HepG2 (cell line): Measurements from ENCODE around the gene DBNDD2. TPM values are rescaled to one million over a fixed set of nuclear protein-coding genes. Genes with fewer than 3 reads are reported as not detected.

Experiments used
- AGO1 ChIP-seq: fragments of 200-400 bp; formaldehyde crosslinking; IDR thresholded peaks from 2 replicates; pipeline ENCODE4 v1.6.1; 2017; ENCODE audit warnings: mild to moderate bottlenecking, low read depth, low read length, moderate library complexity; ENCODE audit not compliant: poor library complexity, severe bottlenecking
- BCL6 ChIP-seq: IDR thresholded peaks from 2 replicates; pipeline ENCODE4 v1.6.1; 2016; ENCODE audit warnings: missing genetic modification reagents, missing compliant biosample characterization
- DR1 ChIP-seq: sonication (generic); formaldehyde crosslinking; IDR thresholded peaks from 2 replicates; pipeline ENCODE4 v1.8.0; 2021; ENCODE audit warnings: mild to moderate bottlenecking, missing genetic modification reagents, inconsistent platforms
- EED ChIP-seq: sonication (generic); formaldehyde crosslinking; IDR thresholded peaks from 2 replicates; pipeline ENCODE4 v1.5.0; 2020; ENCODE audit warnings: mild to moderate bottlenecking, missing genetic modification reagents
- GFI1 ChIP-seq: sonication (generic); formaldehyde crosslinking; IDR thresholded peaks from 2 replicates; pipeline ENCODE4 v1.5.0; 2020; ENCODE audit warnings: missing genetic modification reagents, mild to moderate bottlenecking, borderline replicate concordance
- HNRNPH1 ChIP-seq: fragments of 200-400 bp; formaldehyde crosslinking; optimal IDR thresholded peaks from 2 replicates; pipeline ENCODE3; 2017; ENCODE audit warnings: mild to moderate bottlenecking, low read depth, low read length
- KAT8 ChIP-seq: IDR thresholded peaks from 2 replicates; pipeline ENCODE4 v1.6.1; 2016; ENCODE audit warnings: missing genetic modification reagents, missing compliant biosample characterization
- MLLT10 ChIP-seq: sonication (generic); formaldehyde crosslinking; IDR thresholded peaks from 2 replicates; pipeline ENCODE4 v1.4.0; 2020; ENCODE audit warnings: missing genetic modification reagents
- NFRKB ChIP-seq: fragments of 450-650 bp; IDR thresholded peaks from 2 replicates; pipeline ENCODE4 v1.6.1; 2017
- REXO4 ChIP-seq: sonication (generic); formaldehyde crosslinking; IDR thresholded peaks from 2 replicates; pipeline ENCODE4 v1.8.0; 2022; ENCODE audit warnings: missing genetic modification reagents, mild to moderate bottlenecking, borderline replicate concordance
- SP4 ChIP-seq: sonication (generic); formaldehyde crosslinking; IDR thresholded peaks from 2 replicates; pipeline ENCODE4 v1.8.1; 2023; ENCODE audit warnings: mild to moderate bottlenecking, missing genetic modification reagents
- TEAD3 ChIP-seq: optimal IDR thresholded peaks from 2 replicates; pipeline ENCODE3; 2016; ENCODE audit warnings: borderline replicate concordance
- WIZ ChIP-seq: sonication (generic); formaldehyde crosslinking; IDR thresholded peaks from 2 replicates; pipeline ENCODE4 v1.5.1; 2020; ENCODE audit warnings: mild to moderate bottlenecking, missing genetic modification reagents
- ZBTB21 ChIP-seq: sonication (generic); formaldehyde crosslinking; IDR thresholded peaks from 2 replicates; pipeline ENCODE4 v1.4.0; 2020; ENCODE audit warnings: missing genetic modification reagents
- ZNF260 ChIP-seq: sonication (generic); formaldehyde crosslinking; IDR thresholded peaks from 2 replicates; pipeline ENCODE4 v1.4.0; 2020; ENCODE audit warnings: missing genetic modification reagents, low read depth, mild to moderate bottlenecking, borderline replicate concordance
- ZNF296 ChIP-seq: sonication (generic); formaldehyde crosslinking; conservative IDR thresholded peaks from 2 replicates; pipeline ENCODE4 v1.5.0; 2020; ENCODE audit warnings: mild to moderate bottlenecking, missing genetic modification reagents
- ZNF33A ChIP-seq: sonication (generic); formaldehyde crosslinking; IDR thresholded peaks from 2 replicates; pipeline ENCODE4 v1.5.1; 2020; ENCODE audit warnings: missing genetic modification reagents, mild to moderate bottlenecking, moderate library complexity, borderline replicate concordance
- ZNF451 ChIP-seq: sonication (generic); formaldehyde crosslinking; IDR thresholded peaks from 2 replicates; pipeline ENCODE4 v1.5.0; 2020; ENCODE audit warnings: mild to moderate bottlenecking, missing genetic modification reagents
- ZNF607 ChIP-seq: sonication (generic); formaldehyde crosslinking; IDR thresholded peaks from 2 replicates; pipeline ENCODE4 v1.5.1; 2020; ENCODE audit warnings: missing genetic modification reagents, mild to moderate bottlenecking, borderline replicate concordance
- ZNF720 ChIP-seq: sonication (generic); formaldehyde crosslinking; IDR thresholded peaks from 2 replicates; pipeline ENCODE4 v1.4.0; 2020; ENCODE audit warnings: missing genetic modification reagents
- ZNF768 ChIP-seq: sonication (generic); formaldehyde crosslinking; IDR thresholded peaks from 2 replicates; pipeline ENCODE4 v1.4.0; 2020; ENCODE audit warnings: missing genetic modification reagents
- polyA plus RNA-seq, 8 experiments: library from polyadenylated mRNA; depleted of rRNA in 3 of 8; stranded (reverse) in 7 of 8; unstranded in 1 of 8; fragments of >200 nt; fragmentation: Illumina TruSeq in 4 of 8; extraction: Trizol in 4 of 8; gene quantifications; 2 replicates each; pipeline versions ENCODE4 v1.2.1 to v1.2.3, GENCODE V29; 2011 to 2016; ENCODE audit warnings: low read depth in 4 of 8, missing spikeins in 1 of 8, mixed read lengths in 1 of 8; ENCODE audit not compliant: insufficient read depth in 1 of 8
- total RNA-seq, 5 experiments: library from RNA; depleted of rRNA; stranded (reverse); fragments of >200 nt; fragmentation: Illumina TruSeq; extraction: Trizol; gene quantifications; 2 replicates each; pipeline ENCODE4 v1.2.3, GENCODE V29; 2016; ENCODE audit warnings: low read depth in 1 of 5
- TF ChIP-seq, protein P1 (sequence below): sonication (generic); formaldehyde crosslinking; IDR thresholded peaks from 2 replicates; pipeline ENCODE4 v1.5.1; 2020; ENCODE audit warnings: mild to moderate bottlenecking, missing genetic modification reagents
- TF ChIP-seq, protein P2 (sequence below): IDR thresholded peaks from 2 replicates; pipeline ENCODE4 v1.6.1; 2016; ENCODE audit warnings: low read depth, borderline replicate concordance
- TF ChIP-seq, protein P3 (sequence below): sonication (generic); formaldehyde crosslinking; IDR thresholded peaks from 2 replicates; pipeline ENCODE4 v1.5.0; 2020; ENCODE audit warnings: missing genetic modification reagents, mild to moderate bottlenecking, borderline replicate concordance

The DBNDD2 gene
- total and polyA plus RNA-seq, 2 of the 13 experiments (the other 11 are each of a cell fraction or from before 2014, with no cell fraction given), result 16.7 to 47.6 TPM

DNA sequence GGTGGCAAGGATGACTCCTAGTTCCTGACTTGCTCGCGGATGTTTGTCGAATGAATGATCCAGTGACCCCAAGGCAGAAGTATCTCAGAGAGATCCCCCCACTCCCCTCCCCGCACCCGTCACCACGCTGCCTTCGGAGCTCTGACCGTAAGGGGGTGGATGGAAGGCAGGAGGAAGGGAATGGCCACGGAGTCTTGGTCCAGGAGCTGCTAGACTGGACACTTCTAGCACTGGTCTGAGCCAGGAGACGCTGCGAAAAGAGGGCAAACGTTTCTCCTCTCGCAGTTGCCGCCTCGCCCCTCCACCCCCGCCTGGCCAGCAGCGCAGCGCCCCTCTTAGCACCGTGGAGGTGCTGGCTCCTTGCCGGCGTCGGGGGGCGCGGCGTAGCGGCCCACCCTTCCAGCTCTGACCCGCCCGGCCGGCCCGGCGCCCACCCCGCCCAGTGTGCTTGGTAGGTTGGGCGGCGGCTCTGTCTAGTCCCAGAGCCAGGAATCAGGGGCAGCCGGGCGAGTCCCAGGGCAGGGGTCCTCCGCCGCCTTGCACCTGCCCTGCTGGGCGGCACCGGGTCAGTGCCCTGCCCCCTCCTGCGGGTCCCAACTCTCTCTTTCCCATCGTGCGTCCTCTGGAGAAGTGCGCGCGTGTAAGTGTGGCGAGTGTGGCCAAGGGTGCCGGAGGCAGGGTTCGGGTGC lies 2.4 kb upstream of the DBNDD2 start (continued):
- TF ChIP-seq, protein P1, sequence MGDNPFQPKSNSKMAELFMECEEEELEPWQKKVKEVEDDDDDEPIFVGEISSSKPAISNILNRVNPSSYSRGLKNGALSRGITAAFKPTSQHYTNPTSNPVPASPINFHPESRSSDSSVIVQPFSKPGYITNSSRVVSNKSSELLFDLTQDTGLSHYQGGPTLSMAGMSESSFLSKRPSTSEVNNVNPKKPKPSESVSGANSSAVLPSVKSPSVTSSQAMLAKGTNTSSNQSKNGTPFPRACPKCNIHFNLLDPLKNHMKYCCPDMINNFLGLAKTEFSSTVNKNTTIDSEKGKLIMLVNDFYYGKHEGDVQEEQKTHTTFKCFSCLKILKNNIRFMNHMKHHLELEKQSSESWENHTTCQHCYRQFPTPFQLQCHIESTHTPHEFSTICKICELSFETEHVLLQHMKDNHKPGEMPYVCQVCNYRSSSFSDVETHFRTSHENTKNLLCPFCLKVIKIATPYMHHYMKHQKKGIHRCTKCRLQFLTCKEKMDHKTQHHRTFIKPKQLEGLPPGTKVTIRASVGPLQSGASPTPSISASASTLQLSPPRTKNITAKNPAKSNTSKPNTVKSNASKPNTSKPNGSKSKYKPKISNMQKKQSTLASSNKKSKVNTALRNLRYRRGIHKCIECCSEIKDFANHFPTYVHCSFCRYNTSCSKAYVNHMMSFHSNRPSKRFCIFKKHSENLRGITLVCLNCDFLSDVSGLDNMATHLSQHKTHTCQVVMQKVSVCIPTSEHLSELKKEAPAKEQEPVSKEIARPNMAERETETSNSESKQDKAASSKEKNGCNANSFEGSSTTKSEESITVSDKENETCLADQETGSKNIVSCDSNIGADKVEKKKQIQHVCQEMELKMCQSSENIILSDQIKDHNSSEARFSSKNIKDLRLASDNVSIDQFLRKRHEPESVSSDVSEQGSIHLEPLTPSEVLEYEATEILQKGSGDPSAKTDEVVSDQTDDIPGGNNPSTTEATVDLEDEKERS (CRISPR knock-in tag), result no peak
- TF ChIP-seq WIZ (CRISPR knock-in tag), result no peak
- TF ChIP-seq ZNF260, result no peak
- TF ChIP-seq, protein P2, sequence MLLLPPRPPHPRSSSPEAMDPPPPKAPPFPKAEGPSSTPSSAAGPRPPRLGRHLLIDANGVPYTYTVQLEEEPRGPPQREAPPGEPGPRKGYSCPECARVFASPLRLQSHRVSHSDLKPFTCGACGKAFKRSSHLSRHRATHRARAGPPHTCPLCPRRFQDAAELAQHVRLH (CRISPR knock-in tag), result no peak; the same call in 1 of the 2 replicates
- TF ChIP-seq ZNF451 (CRISPR knock-in tag), result no peak; the same call in 1 of the 2 replicates
- TF ChIP-seq GFI1 (CRISPR knock-in tag), result 0 out of 2 replicates have a peak, but pooled peaks have one; percentile 13
- no peak for TF ChIP-seq ZNF296 (CRISPR knock-in tag)
- TF ChIP-seq ZNF720 (CRISPR knock-in tag), result 0 out of 2 replicates have a peak, but pooled peaks have one; percentile 27
- TF ChIP-seq AGO1, result peak; percentile 73
- TF ChIP-seq DR1 (CRISPR knock-in tag), result 0 out of 2 replicates have a peak, but pooled peaks have one; percentile 26
- TF ChIP-seq BCL6 (CRISPR knock-in tag), result no peak
- peak; percentile 2; the same call in 1 of the 2 replicates for TF ChIP-seq SP4 (CRISPR knock-in tag)
- TF ChIP-seq EED (CRISPR knock-in tag), result peak; percentile 7; the same call in 1 of the 2 replicates
- TF ChIP-seq REXO4, result no peak
- no peak for TF ChIP-seq MLLT10 (CRISPR knock-in tag)
- no peak for TF ChIP-seq KAT8 (CRISPR knock-in tag)
- TF ChIP-seq, protein P3, sequence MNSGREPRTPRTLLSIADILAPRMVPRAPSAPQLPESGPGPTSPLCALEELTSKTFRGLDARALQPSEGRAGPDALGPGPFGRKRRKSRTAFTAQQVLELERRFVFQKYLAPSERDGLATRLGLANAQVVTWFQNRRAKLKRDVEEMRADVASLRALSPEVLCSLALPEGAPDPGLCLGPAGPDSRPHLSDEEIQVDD (CRISPR knock-in tag), result no peak
- TF ChIP-seq ZNF768, result no peak
- no peak for TF ChIP-seq ZNF33A
- TF ChIP-seq TEAD3, result peak; percentile 31
- no peak for TF ChIP-seq ZNF607 (CRISPR knock-in tag)
- TF ChIP-seq NFRKB, result no peak
- TF ChIP-seq ZBTB21 (CRISPR knock-in tag), result no peak
- TF ChIP-seq HNRNPH1, result no peak
